Epithelial cell of prostate (primary cell): Measurements from ENCODE around the gene RADIL.
"Not testable (repeated sequence)": the region's sequence is repeated elsewhere in the genome, so short reads cannot be mapped to it uniquely, and the experiment has no call there.

ENCODE experiments used
- DNase-seq: peaks from one replicate; pipeline ENCODE4 v3.0.0-alpha.2; 2011; ENCODE audit warnings: low read depth, low spot score
- H3K27ac ChIP-seq: fragments of 450-650 bp; 2 replicates; pipeline ENCODE4 v1.5.1; 2017; ENCODE audit warnings: mild to moderate bottlenecking

The RADIL gene

DNA sequence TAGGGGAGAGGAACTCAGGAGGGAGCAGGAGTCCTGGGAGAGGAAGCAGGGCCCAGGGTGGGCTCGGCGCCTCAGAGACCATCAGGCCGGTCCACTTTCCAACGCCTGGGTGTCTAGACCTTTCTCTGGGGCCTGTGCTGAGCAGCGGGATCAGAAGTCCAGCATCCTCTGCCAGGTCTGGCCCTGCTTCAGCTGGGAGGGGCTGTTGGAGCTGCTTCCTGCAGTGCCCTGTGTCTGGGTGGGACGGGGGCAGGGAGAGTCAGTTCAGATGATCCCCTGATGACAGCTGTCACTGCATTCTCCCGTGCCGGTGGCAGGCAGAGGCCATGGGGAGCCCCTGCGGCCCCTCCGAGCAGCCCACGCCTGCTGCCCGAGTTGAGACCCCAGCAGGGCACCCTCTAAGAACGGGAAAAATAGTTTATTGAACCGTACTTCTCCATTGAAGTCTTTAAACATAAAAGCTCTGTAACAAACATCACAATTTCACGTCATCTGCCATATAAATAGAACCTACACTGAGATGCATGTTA lies 84.7 kb downstream of the RADIL start:
- DNase-seq: no peak
- no peak overlapping the region for H3K27ac ChIP-seq

GRCh38 chr7:4797858-4798705 lies 85.4 kb downstream of the RADIL start:
- DNase-seq: no peak

GRCh38 chr7:4796453-4796852 lies 87.1 kb downstream of the RADIL start:
- no peak overlapping the region for H3K27ac ChIP-seq
- no peak for DNase-seq

More at GRCh38 chr7:4797858-4798705, 85.4 kb downstream of the RADIL start:
- no peak overlapping the region for H3K27ac ChIP-seq

GRCh38 chr7:4794591-4795350 lies 88.7 kb downstream of the RADIL start:
- no peak overlapping the region for H3K27ac ChIP-seq
- DNase-seq: no peak

GRCh38 chr7:4794171-4794570 lies 89.3 kb downstream of the RADIL start:
- DNase-seq, H3K27ac ChIP-seq: not testable (repeated sequence)

GRCh38 chr7:4793385-4793993 lies 90.0 kb downstream of the RADIL start:
- H3K27ac ChIP-seq, DNase-seq: not testable (repeated sequence)

DNA sequence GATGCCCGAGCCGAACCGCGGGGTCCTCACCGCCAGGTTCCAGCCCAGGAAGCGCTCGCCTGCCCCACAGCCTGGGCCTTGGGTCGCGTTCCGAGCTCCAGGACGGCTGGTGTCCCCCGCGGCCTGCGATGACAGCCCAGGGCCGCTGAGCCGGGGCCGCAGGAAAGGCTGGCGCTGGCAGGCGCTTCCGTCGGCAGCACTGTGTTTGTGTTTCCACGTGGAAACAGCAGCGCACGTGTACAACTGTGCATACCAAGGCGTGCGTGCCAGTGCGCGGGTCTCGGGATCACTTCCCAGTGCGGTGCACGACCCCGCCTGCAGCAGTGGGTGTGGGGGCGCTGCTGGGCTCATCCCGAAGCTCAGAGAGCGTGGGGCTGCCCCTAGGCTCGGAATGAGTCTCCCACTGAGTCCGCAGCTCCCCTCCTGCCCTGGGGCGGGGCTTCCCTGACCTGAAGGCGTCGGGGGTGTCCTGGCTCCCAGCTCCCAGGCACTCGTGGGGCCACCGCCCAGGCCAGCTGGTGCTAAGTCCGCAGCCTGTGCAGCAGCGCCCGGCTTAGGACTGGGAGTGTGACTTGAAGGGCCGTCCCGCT lies 90.9 kb downstream of the RADIL start:
- no peak overlapping the region for H3K27ac ChIP-seq
- DNase-seq: no peak

DNA sequence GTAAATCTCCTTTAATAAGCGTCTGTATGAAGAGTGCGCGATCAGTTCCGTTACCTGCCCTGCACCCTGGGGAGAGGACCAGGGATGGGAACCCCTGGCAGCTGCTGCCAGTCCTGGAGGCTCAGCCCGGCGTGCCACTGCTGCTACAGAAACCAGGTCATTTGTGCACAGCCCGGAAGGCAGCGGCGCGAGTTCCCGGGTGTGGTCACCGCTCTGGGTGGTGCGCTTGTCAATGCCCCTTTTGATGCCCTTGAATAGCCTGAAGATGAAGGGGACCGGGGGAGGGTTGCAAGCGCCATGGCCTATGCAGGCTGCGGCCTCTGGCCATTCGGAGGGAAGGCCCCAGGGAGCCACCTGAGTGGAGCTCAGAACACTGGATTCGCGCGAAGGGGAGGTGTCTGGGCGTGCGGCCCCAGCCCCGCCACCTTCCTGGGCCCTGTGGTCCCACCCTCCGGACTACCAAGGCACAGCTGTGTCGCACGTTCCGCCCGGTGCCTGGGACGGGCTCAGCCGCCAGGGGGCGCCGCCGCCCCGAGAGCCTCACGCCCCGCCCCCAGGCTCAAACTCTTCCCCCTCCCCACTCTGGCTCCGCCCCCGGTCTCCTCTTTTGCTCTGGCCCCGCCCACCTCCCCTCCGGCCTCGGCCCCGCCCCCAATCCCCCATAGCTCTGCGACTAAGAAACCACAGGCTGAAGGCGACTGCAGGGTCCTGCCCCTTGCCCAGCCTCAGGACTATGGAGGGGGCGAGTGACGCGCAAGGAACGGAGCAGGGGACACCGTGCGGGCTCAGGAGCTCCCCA lies 91.6 kb downstream of the RADIL start:
- no peak overlapping the region for H3K27ac ChIP-seq
- no peak for DNase-seq

GRCh38 chr7:4791101-4791737 lies 92.3 kb downstream of the RADIL start:
- H3K27ac ChIP-seq: no peak overlapping the region
- no peak for DNase-seq

- no peak for DNase-seq
Measured at GRCh38 chr7:4790516-4790991, 93.0 kb downstream of the RADIL start.

DNA sequence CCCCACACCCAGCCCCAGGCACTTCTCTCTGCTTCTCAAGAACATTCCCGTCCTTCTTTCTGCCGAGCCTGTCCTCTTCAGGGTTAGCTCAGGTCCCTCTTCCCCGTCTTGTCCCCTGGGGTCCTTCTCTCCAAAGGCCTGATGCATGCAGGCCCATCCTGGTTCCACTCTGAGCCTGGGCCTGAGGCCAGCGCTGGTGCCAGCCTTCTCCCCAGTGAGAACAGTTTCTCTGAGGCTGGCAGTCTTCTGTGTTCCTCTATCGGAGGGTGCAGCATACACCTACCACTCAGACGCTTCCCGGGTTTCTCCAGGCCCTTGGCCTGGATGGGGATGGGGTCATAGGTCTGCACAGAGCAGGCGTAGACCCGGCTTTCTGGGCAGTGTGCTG lies 93.4 kb downstream of the RADIL start:
- DNase-seq: no peak
- no peak overlapping the region for H3K27ac ChIP-seq

More at GRCh38 chr7:4790516-4790991, 93.0 kb downstream of the RADIL start:
- H3K27ac ChIP-seq: no peak overlapping the region

- DNase-seq: no peak
- H3K27ac ChIP-seq: no peak overlapping the region
Measured at GRCh38 chr7:4789194-4790077, 94.1 kb downstream of the RADIL start.

DNA sequence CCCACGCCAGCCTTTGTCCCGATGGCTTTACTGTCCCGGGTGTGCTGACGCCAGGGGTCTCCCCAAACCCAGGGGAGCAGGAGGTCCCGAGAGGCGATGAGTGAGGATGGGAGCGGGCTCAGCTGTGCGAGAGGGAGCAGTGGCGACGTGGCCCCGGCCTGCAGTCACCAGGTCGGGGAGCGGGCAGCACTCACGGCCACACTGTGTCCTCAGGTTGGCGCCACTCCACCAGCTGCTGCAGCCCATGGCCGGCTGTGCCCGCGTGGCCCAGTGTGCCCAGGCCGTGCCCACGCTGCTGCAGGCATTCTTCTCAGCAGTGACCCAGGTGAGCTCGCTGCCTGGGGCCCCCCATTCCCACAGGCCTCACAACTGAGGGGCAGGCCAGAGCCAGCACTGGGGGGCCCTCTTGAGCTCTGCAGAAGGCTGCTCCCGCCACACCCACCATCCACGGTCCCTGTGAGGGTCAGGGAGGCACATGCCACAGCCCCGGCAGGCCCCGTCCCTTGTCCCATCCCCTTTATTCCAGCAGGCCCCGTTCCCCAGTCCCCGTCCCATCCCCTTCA lies 94.8 kb downstream of the RADIL start:
- DNase-seq: no peak
- no peak overlapping the region for H3K27ac ChIP-seq

DNA sequence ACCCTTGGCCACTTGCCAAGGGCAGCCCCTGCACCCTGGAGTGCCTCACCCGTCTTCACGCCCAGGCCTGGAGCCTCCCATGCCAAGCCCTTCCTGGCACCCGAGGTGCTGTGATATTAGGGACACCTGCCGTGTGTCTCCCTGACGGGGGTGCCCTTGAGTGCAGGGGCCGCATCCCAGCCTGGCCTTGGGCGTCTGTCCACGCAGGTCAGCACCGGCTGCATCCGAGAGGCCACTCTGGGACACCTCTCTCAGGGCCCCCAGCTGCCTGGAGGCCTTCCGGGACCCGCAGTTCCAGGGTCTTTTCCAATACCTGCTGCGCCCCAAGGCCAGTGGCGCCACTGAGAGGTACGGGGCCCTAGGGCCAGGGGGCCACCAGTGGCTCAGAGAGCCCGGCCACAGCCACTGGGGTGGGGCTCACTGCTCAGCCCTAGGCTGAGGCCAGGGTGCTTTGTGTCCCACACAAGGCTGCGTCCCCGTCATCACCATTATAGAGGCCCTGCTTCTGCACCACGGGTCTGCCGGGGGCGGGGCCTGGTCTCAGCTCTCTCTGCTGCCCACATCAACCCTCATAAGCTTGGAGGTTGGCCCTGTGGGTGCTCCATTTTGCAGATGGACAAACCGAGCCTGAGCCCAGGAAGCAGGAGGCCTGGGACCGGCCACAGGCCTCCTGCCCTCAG lies 95.4 kb downstream of the RADIL start:
- no peak for DNase-seq
- H3K27ac ChIP-seq: no peak overlapping the region

DNA sequence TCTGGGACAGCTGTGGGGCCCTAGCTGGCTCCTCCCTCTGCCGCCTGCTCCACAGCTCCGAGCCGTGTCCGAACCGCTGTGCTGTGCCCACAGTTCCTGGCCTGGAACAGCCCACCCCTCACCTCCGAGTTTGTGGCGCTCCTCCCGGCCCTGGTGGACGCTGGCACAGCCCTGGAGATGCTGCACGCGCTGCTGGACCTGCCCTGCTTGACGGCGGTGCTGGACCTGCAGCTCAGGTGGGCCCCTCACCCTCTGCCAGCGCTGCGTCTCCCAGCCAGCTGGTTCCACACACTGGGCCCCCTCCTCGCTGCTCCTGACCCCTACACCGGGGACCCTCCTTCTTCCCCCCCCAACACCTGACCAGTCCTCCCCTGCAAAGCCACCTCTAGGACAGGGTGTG lies 96.0 kb downstream of the RADIL start:
- no peak overlapping the region for H3K27ac ChIP-seq
- no peak for DNase-seq

DNA sequence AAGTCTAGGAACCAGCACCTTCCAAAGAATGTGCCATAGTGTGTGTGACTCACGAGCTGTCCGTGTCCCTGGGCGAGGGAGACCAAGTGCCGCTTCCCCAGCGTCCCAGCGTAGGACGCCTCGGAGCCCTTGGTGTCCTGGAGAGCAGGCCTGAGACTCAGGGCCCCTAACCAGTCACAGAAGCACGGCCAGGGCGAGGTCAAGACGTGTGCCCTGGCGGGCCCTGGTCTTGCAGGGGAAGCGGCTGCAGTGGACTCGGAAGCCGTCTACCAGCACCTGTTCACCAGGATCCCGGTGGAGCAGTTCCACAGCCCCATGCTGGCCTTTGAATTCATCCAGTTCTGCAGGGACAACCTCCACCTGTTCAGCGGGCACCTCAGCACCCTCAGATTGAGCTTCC lies 97.5 kb downstream of the RADIL start:
- no peak overlapping the region for H3K27ac ChIP-seq
- DNase-seq: no peak

GRCh38 chr7:4785371-4785770 lies 98.1 kb downstream of the RADIL start:
- no peak overlapping the region for H3K27ac ChIP-seq
- DNase-seq: no peak
